CD14-positive monocyte (primary cell): ENCODE data around the gene AKAP6. TPM values are rescaled to one million over a fixed set of nuclear protein-coding genes. Genes with fewer than 3 reads are reported as not detected.

ENCODE experiments used
- DNase-seq, 3 donors: peaks; one replicate each; pipeline ENCODE4 v3.0.0-alpha.2; 2011 to 2022
- H2AFZ ChIP-seq: 2 replicates; pipeline ENCODE4 v1.6.0; 2012; ENCODE audit warnings: mild to moderate bottlenecking, low read depth, low read length, inconsistent platforms; ENCODE audit not compliant: insufficient read depth, poor library complexity, severe bottlenecking
- H3K27ac ChIP-seq, 2 donors: 1 replicate in 1 of 2; 2 replicates in 1 of 2; pipeline ENCODE4 v1.5.1; 2012 to 2013; ENCODE audit warnings: low read length in 2 of 2, control low read depth in 1 of 2, inconsistent platforms in 1 of 2, low read depth in 1 of 2, mild to moderate bottlenecking in 1 of 2
- H3K27me3 ChIP-seq, 2 donors: one replicate each; pipeline versions ENCODE4 v1.6.0 to v1.6.1; 2011 to 2013; ENCODE audit warnings: low read length in 2 of 2; ENCODE audit not compliant: control insufficient read depth in 2 of 2, insufficient read depth in 2 of 2
- H3K36me3 ChIP-seq, 2 donors: replicated peaks in 1 of 2; 1 replicate in 1 of 2; 2 replicates in 1 of 2; pipeline versions ENCODE4 v1.5.1 to v1.6.1; 2012 to 2013; ENCODE audit warnings: low read length in 2 of 2, control low read depth in 1 of 2, inconsistent platforms in 1 of 2, mild to moderate bottlenecking in 1 of 2; ENCODE audit not compliant: insufficient read depth in 2 of 2, control insufficient read depth in 1 of 2
- H3K4me1 ChIP-seq, 2 donors: 1 replicate in 1 of 2; 2 replicates in 1 of 2; pipeline versions ENCODE4 v1.5.1 to v1.6.1; 2012 to 2013; ENCODE audit warnings: low read length in 2 of 2, control low read depth in 1 of 2, inconsistent platforms in 1 of 2, mild to moderate bottlenecking in 1 of 2, moderate library complexity in 1 of 2; ENCODE audit not compliant: insufficient read depth in 2 of 2, control insufficient read depth in 1 of 2
- H3K4me2 ChIP-seq: replicated peaks from 2 replicates; pipeline ENCODE3; 2012; ENCODE audit warnings: low read length, moderate library complexity, mild to moderate bottlenecking; ENCODE audit not compliant: poor library complexity, severe bottlenecking; ENCODE audit errors: extremely low read depth
- H3K4me3 ChIP-seq, 3 experiments: fragments of 200-600 bp in 1 of 3; sonication (generic) in 1 of 3; replicated peaks in 1 of 3; 1 replicate in 2 of 3; 2 replicates in 1 of 3; pipeline ENCODE4 v1.5.1; 2011 to 2013; ENCODE audit warnings: low read length in 3 of 3, mild to moderate bottlenecking in 3 of 3, control low read depth in 2 of 3, low read depth in 2 of 3, inconsistent platforms in 1 of 3, moderate library complexity in 1 of 3
- H3K79me2 ChIP-seq: 2 replicates; pipeline ENCODE4 v1.6.0; 2012; ENCODE audit warnings: mild to moderate bottlenecking, control low read depth, inconsistent platforms, low read length, moderate library complexity; ENCODE audit not compliant: insufficient read depth
- H3K9ac ChIP-seq: 2 replicates; pipeline ENCODE4 v1.6.0; 2017; ENCODE audit warnings: low read length, mild to moderate bottlenecking; ENCODE audit not compliant: insufficient read depth, poor library complexity, severe bottlenecking
- H3K9me3 ChIP-seq, 2 donors: replicated peaks in 1 of 2; 1 replicate in 1 of 2; 2 replicates in 1 of 2; pipeline versions ENCODE4 v1.5.1 to v1.6.1; 2012 to 2013; ENCODE audit warnings: low read length in 2 of 2, control low read depth in 1 of 2; ENCODE audit not compliant: control insufficient read depth in 1 of 2, insufficient read depth in 1 of 2
- H4K20me1 ChIP-seq: 2 replicates; pipeline ENCODE4 v1.6.0; 2012; ENCODE audit warnings: mild to moderate bottlenecking, low read length, control low read depth, moderate library complexity; ENCODE audit not compliant: insufficient read depth
- H3K27ac Mint-ChIP-seq, 7 donors: one replicate each; pipeline ENCODE4 v1.8.0; 2020; ENCODE audit warnings: mild to moderate bottlenecking in 7 of 7, mixed read lengths in 7 of 7, moderate library complexity in 6 of 7, inconsistent platforms in 2 of 7
- H3K27me3 Mint-ChIP-seq, 3 donors: one replicate each; pipeline ENCODE4 v1.8.0; 2021 to 2022; ENCODE audit warnings: low read depth in 3 of 3, mild to moderate bottlenecking in 3 of 3, mixed read lengths in 3 of 3, moderate library complexity in 3 of 3, inconsistent platforms in 1 of 3
- H3K36me3 Mint-ChIP-seq, 2 donors: one replicate each; pipeline ENCODE4 v1.8.0; 2020; ENCODE audit warnings: mixed read lengths in 2 of 2, inconsistent platforms in 1 of 2, mild to moderate bottlenecking in 1 of 2
- H3K4me1 Mint-ChIP-seq: one replicate; pipeline ENCODE4 v1.8.0; 2020; ENCODE audit warnings: mild to moderate bottlenecking, mixed read lengths
- H3K4me3 Mint-ChIP-seq, 2 donors: one replicate each; pipeline ENCODE4 v1.8.0; 2020; ENCODE audit warnings: mild to moderate bottlenecking in 2 of 2, mixed read lengths in 2 of 2, moderate library complexity in 1 of 2
- H3K9me3 Mint-ChIP-seq, 7 donors: one replicate each; pipeline ENCODE4 v1.8.0; 2020 to 2022; ENCODE audit warnings: mixed read lengths in 7 of 7, mild to moderate bottlenecking in 6 of 7, moderate library complexity in 6 of 7, inconsistent platforms in 2 of 7
- CTCF ChIP-seq: fragments of 200-600 bp; IDR thresholded peaks from one replicate; pipeline ENCODE4 v1.8.0; 2022; ENCODE audit warnings: antibody characterized with exemption, mild to moderate bottlenecking
- WGBS: methylation state at CpG from one replicate; pipeline ENCODE4 v1.1.5; 2013; ENCODE audit warnings: missing lambda C conversion rate; ENCODE audit not compliant: insufficient coverage; 5-methylcytosine and 5-hydroxymethylcytosine counted together
- intact Hi-C, 2 donors: fragments of 100-400 bp; cut with micrococcal nuclease; formaldehyde crosslinking; loops; one replicate each; pipeline versions ENCODE4 v1.15.0 to v1.15.1; 2023
- polyA plus RNA-seq, 3 donors: library from polyadenylated mRNA; depleted of rRNA in 1 of 3; unstranded in 2 of 3; stranded (reverse) in 1 of 3; fragments of 300-500 nt in 2 of 3; fragments of >200 nt in 1 of 3; fragmentation: Illumina TruSeq in 2 of 3; gene quantifications; 1 replicate in 2 of 3; 2 replicates in 1 of 3; pipeline ENCODE4 v1.2.3, GENCODE V29; 2012 to 2021

AKAP6 gene
- polyA plus RNA-seq, 3 donors = not detected

GRCh38 chr14:32377046-32377646 lies 48.0 kb downstream of the AKAP6 start:
- Histone ChIP-seq H3K9me3 (no peaks in the 10 kb centered on the region), H3K4me1 (no peaks in the 10 kb centered on the region), H4K20me1 (no peaks in the 10 kb centered on the region), H3K27me3 (no peaks in the 10 kb centered on the region), H3K27ac (no peak overlapping the region), H3K9ac (no peak overlapping the region), H2AFZ (no peak overlapping the region), H3K4me3 (no peak overlapping the region), H3K79me2 (no peaks in the 10 kb centered on the region), H3K4me2 (no peak overlapping the region), H3K36me3 (no peaks in the 10 kb centered on the region)
- Mint-ChIP-seq H3K9me3 (peaks cover 0 to 4% (median 2%) of the 10 kb centered on the region in 7 donors), H3K27me3 (peaks cover 0 to 1% (median 0%) of the 10 kb centered on the region in 3 donors), H3K36me3 (no peaks in the 10 kb centered on the region), H3K4me1 (no peaks in the 10 kb centered on the region), H3K4me3 (no peak overlapping the region), H3K27ac (no peak overlapping the region)
- no peak for DNase-seq
- intact Hi-C loops = no loop called here
- no peak for TF ChIP-seq CTCF
- WGBS = no CpG with 5 or more reads among the region's 5 CpGs

GRCh38 chr14:32378284-32378683 lies 49.2 kb downstream of the AKAP6 start:
- no peak for TF ChIP-seq CTCF
- H3K27ac ChIP-seq = no peak overlapping the region
- Mint-ChIP-seq H3K4me1 (no peaks in the 10 kb centered on the region), H3K9me3 (peaks cover 0 to 4% (median 1%) of the 10 kb centered on the region in 7 donors), H3K27me3 (no peaks in the 10 kb centered on the region), H3K36me3 (no peaks in the 10 kb centered on the region), H3K27ac (no peak overlapping the region), H3K4me3 (no peak overlapping the region)
- no peaks in the 10 kb centered on the region for H3K9me3 ChIP-seq
- no peaks in the 10 kb centered on the region for H3K36me3 ChIP-seq
- H3K27me3 ChIP-seq = no peaks in the 10 kb centered on the region
- H4K20me1 ChIP-seq = no peaks in the 10 kb centered on the region
- no peak for DNase-seq
- no peaks in the 10 kb centered on the region for H3K79me2 ChIP-seq
- intact Hi-C loops = no loop called here
- H3K4me2 ChIP-seq = no peak overlapping the region
- H3K9ac ChIP-seq = no peak overlapping the region
- H2AFZ ChIP-seq = no peak overlapping the region
- no peak overlapping the region for H3K4me3 ChIP-seq
- no peaks in the 10 kb centered on the region for H3K4me1 ChIP-seq
